ENCODE data around the gene RNF123.

Gene RNF123

DNA sequence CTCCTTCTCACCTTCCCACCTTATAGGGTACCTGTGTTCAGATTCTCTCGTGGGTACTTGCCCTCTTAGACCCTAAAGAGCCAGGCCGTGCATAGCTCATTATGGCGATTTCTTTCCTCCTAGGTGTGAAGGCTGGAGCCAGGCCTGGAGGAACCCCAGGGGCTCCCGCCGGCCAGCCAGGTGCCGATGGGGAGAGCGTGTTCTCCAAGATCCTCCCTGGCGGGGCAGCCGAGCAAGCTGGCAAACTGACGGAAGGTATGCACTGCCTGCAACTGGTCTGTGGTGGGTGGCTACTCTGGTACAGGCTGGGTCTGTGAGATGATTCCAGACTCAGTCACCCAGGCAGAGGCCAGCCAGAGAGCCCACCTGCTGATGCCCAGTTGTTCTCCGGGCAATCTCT is 25.1 kb upstream of the RNF123 start:
- no peak overlapping the region for H3K4me3 ChIP-seq (ENCODE audit: low read depth, low read length)
- no peak for DNase-seq (ENCODE audit: low read depth)
- TF ChIP-seq, protein P1, sequence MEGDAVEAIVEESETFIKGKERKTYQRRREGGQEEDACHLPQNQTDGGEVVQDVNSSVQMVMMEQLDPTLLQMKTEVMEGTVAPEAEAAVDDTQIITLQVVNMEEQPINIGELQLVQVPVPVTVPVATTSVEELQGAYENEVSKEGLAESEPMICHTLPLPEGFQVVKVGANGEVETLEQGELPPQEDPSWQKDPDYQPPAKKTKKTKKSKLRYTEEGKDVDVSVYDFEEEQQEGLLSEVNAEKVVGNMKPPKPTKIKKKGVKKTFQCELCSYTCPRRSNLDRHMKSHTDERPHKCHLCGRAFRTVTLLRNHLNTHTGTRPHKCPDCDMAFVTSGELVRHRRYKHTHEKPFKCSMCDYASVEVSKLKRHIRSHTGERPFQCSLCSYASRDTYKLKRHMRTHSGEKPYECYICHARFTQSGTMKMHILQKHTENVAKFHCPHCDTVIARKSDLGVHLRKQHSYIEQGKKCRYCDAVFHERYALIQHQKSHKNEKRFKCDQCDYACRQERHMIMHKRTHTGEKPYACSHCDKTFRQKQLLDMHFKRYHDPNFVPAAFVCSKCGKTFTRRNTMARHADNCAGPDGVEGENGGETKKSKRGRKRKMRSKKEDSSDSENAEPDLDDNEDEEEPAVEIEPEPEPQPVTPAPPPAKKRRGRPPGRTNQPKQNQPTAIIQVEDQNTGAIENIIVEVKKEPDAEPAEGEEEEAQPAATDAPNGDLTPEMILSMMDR (conservative IDR thresholded peaks at IDR 0.05; ENCODE audit: low read depth, low read length), result no peak

DNA sequence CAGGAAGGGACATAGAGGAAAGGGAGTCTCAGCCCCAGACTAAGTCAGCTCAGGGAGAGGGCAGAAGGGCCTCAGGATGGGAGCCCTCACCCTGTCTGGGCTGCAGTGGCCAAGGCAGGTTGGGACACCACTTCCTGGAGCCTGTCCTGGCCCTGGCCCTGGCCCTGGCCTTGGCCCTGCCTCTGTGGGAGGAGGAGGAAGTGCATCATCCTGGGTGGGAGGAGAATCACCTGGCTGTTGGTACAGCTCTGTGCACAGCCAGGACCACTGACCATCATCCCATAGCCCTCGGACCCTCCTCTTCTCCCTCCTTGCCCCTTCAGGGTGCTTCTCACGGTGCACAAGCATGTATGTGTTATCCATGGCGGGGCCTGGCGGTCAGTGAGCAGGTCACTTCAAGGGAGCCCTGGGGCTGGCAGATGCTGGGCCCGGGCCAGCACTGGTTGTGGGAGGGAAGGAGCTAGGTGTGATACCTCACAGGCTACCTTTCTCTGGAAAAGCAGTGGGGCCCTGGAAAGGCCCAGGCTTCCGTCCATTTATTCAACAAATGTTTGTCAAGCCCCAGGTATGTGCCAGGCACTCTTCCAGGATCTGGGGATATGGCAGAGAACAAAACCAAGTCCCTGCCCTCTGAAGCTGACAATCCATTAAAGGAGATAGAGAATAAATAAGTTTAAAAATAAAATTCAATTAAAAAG is 23.4 kb upstream of the RNF123 start:
- DNase-seq (ENCODE audit: low read depth), result no peak
- TF ChIP-seq, protein P1 (conservative IDR thresholded peaks at IDR 0.05; ENCODE audit: low read depth, low read length), result no peak
- H3K4me3 ChIP-seq (ENCODE audit: low read depth, low read length), result no peak overlapping the region

DNA sequence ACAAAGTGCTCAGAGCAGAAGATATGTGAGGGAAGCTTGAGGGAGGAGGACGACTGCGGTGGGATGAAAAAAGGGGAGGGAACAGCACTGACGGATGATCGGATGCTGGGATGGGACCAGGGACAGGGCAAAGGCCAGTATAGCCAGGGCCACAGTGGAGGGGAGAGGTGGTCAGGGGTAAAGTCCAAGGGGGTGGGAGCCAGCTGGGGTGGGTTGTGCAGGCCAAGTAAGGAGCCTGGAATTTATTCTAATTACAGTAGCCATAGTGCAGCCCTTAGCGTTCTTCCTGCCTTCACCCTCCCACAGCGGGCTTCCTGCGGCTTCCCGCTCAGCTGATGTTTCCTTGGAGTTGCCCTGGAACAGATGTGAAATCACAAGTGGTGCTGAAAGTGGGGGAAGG is 22.8 kb upstream of the RNF123 start:
- TF ChIP-seq, protein P1 (conservative IDR thresholded peaks at IDR 0.05; ENCODE audit: low read depth, low read length), result no peak
- no peak overlapping the region for H3K4me3 ChIP-seq (ENCODE audit: low read depth, low read length)
- peak; percentile 48 for DNase-seq (ENCODE audit: low read depth)

DNA sequence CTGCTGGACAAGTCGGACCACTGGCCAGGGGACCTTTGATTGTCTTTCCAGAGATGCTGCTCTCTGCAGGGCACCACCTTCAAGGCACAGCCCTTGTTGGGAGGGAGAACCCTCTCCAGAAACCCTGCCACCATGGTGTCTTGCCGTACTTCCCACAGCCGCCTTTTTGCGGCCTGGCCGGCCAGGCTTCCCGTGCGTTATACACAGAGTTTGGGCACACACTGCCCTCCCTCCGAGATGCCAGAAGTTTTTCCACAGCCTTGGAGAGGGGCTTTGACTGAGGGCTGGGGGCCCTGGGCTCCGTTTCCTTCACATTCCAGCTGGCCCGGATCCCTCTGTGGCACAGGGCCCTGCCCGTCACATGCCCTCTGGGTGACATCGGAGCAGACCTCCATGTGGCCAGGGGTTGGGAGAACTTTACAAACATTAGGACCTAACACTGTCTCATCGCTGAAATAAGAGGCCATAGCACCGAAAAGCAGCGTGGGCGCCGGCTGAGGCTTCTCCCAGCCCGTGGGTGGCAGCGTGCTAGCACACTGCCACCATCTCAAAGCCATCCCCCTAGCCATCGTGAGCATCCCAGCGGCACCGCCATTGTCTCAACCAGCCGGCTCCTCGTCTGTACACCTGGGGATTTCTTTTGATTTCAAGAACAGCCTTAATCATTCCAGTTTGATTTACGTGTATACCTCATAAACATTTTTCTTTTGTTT is 21.5 kb upstream of the RNF123 start:
- no peak overlapping the region for H3K4me3 ChIP-seq (ENCODE audit: low read depth, low read length)
- TF ChIP-seq, protein P1 (conservative IDR thresholded peaks at IDR 0.05; ENCODE audit: low read depth, low read length), result no peak
- DNase-seq (ENCODE audit: low read depth), result no peak

DNA sequence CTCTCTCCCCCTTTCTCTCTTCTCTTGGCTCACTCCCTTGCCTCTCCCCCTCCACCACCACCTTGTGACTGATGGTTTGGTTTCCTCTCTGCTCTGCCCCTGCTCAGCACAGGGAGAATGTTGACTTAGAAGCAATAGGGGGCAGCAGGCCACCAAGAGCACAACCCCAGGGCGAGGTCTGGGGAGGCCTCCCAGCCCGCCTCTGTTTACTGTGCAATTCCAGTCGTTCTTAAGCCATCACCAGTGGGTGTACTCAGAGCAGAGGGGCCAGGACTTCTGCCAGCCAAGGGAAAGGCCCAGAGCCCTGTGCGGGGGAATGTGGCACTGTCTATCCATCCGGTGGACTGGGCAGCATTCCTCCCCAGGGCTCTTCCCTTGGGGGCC is 21.0 kb upstream of the RNF123 start:
- no peak for DNase-seq (ENCODE audit: low read depth)
- no peak overlapping the region for H3K4me3 ChIP-seq (ENCODE audit: low read depth, low read length)
- TF ChIP-seq, protein P1 (conservative IDR thresholded peaks at IDR 0.05; ENCODE audit: low read depth, low read length), result no peak

DNA sequence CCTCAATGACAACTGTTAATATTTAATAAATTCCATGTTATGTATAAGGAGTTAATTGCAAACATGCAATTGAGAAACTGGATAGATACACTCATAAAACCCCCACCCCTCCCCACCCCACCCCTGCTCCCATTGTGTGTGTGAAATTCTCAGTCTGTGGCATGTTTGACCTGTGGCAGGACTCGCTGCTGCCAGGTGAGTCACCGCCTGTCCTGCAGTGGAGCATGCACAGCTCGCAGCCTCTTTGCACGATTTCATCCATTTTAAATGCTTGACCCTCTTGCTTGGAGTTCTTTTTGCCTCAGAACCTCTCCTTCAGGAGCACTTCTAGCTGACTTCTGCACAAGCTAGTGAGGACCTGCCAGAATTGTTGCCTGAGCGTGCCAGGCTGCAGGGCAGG is 20.5 kb upstream of the RNF123 start:
- DNase-seq (ENCODE audit: low read depth), result peak; percentile 23
- no peak overlapping the region for H3K4me3 ChIP-seq (ENCODE audit: low read depth, low read length)
- TF ChIP-seq, protein P1 (conservative IDR thresholded peaks at IDR 0.05; ENCODE audit: low read depth, low read length), result no peak

DNA sequence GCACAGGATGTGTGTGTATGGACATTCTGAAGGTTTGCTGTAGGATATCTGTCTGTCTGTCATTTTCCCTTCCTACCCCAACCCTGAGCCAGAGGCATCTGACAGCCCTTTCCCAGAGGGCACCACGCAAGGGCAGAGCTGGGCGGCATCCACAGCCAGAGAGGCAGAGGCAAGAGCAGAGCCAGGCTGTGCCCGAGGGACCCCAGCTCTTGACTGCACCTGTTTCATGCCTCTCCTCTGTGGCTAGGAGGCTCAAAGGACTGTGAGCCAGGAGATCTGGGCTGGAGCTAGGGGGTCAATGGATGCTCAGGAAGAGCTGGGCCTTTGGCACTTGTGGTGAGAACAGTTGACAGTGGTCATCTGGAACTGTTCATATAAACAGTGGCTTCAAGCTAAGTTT is 20.0 kb upstream of the RNF123 start:
- DNase-seq (ENCODE audit: low read depth), result no peak
- TF ChIP-seq, protein P1 (conservative IDR thresholded peaks at IDR 0.05; ENCODE audit: low read depth, low read length), result no peak
- H3K4me3 ChIP-seq (ENCODE audit: low read depth, low read length), result no peak overlapping the region
